Esophagus muscularis mucosa (tissue), 4 donors: ENCODE measurements around the gene TMEM135. TPM values are rescaled to one million over a fixed set of nuclear protein-coding genes. Genes with fewer than 3 reads are reported as not detected.
A peak's percentile ranks its signal among the peaks of the same experiment; 100 is the strongest.

Experiments
- DNase-seq: peaks from one replicate; pipeline ENCODE4 v3.0.0-alpha.2; 2017; ENCODE audit errors: extremely low spot score
- H3K27ac ChIP-seq, 4 donors: fragments of 200-600 bp; sonication (generic); replicated peaks in 1 of 4; 1 replicate in 3 of 4; 2 replicates in 1 of 4; pipeline ENCODE4 v1.5.1; 2016 to 2019; ENCODE audit warnings: mild to moderate bottlenecking in 1 of 4
- H3K27me3 ChIP-seq, 4 donors: fragments of 200-600 bp; sonication (generic); one replicate each; pipeline versions ENCODE4 v1.5.1 to v1.6.0; 2016 to 2019
- H3K36me3 ChIP-seq, 4 donors: fragments of 200-600 bp; sonication (generic); one replicate each; pipeline ENCODE4 v1.5.1; 2016 to 2019
- H3K4me1 ChIP-seq, 4 donors: fragments of 200-600 bp; sonication (generic); one replicate each; pipeline ENCODE4 v1.5.1; 2016 to 2019
- H3K4me3 ChIP-seq, 4 donors: fragments of 200-600 bp; sonication (generic); 1 replicate in 2 of 4; 2 replicates in 2 of 4; pipeline ENCODE4 v1.5.1; 2016 to 2019; ENCODE audit warnings: mild to moderate bottlenecking in 4 of 4, moderate library complexity in 1 of 4
- H3K9me3 ChIP-seq, 4 donors: fragments of 200-600 bp; sonication (generic); 1 replicate in 3 of 4; 2 replicates in 1 of 4; pipeline ENCODE4 v1.5.1; 2016 to 2019
- CTCF ChIP-seq, 3 experiments: fragments of 200-600 bp in 2 of 3; fragments of 450-650 bp in 1 of 3; sonication (generic) in 2 of 3; IDR thresholded peaks; one replicate each; pipeline ENCODE4 v1.5.1; 2017 to 2019; ENCODE audit warnings: antibody characterized with exemption in 3 of 3, mild to moderate bottlenecking in 2 of 3, moderate library complexity in 1 of 3
- EP300 ChIP-seq: sonication (generic); formaldehyde crosslinking; IDR thresholded peaks from one replicate; pipeline ENCODE4 v1.6.1; 2017; ENCODE audit warnings: antibody characterized with exemption
- POLR2A ChIP-seq: fragments of 450-650 bp; IDR thresholded peaks from one replicate; pipeline ENCODE4 v1.6.1; 2017; ENCODE audit warnings: antibody characterized with exemption, moderate library complexity, mild to moderate bottlenecking, low read depth
- POLR2AphosphoS5 ChIP-seq, 2 donors: sonication (generic); formaldehyde crosslinking; IDR thresholded peaks; one replicate each; pipeline ENCODE4 v1.6.1; 2017; ENCODE audit warnings: antibody characterized with exemption in 2 of 2
- WGBS: methylation state at CpG from one replicate; pipeline ENCODE4 v1.1.5; 2018; 5-methylcytosine and 5-hydroxymethylcytosine counted together
- intact Hi-C: fragments of 100-400 bp; cut with DNase I; formaldehyde crosslinking; loops from one replicate; pipeline ENCODE4 v1.15.1; 2023
- total RNA-seq, 4 donors: library from RNA; depleted of rRNA; stranded (reverse); fragments of >200 nt; gene quantifications; one replicate each; pipeline versions ENCODE4 v1.1.0 to v1.2.1, GENCODE V29; 2016

Gene TMEM135
- total RNA-seq, 4 donors from 2014 or later: 11.6 to 19.5 (median 14.9) TPM

DNA sequence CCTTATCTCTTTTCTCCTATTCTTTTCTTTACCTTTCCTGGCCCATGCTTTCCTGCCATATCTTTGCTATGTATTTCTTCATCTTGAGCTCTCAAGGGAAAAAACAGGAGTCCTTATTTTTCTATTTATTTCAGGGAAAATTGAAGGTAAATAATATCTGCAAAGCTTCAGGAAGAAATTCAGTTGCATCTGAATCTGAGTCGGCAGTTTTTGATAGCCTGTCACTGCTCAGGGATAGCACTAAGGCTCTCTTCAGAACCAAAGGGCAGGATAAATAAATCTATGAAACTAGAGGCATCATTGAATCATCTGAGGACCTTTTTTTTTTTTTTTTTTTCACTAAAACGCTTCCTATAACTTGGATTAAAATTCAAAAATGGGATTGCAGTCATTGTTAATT lies 288.9 kb downstream of the TMEM135 start:
- no peak for TF ChIP-seq POLR2A
- no peak for TF ChIP-seq EP300
- no peak for TF ChIP-seq CTCF (IDR thresholded peaks at IDR 0.05)
- Histone ChIP-seq H3K27me3 (no peaks in the 10 kb centered on the region), H3K27ac (no peak overlapping the region), H3K4me1 (peaks cover 0 to 4% (median 1%) of the 10 kb centered on the region in 4 donors), H3K36me3 (peaks cover 0 to 11% (median 4%) of the 10 kb centered on the region in 4 donors), H3K4me3 (no peak overlapping the region), H3K9me3 (no peaks in the 10 kb centered on the region)
- WGBS: 95% methylated on average over 2 of the region's 2 CpGs
- intact Hi-C loops: no loop called here
- no peak for DNase-seq

DNA sequence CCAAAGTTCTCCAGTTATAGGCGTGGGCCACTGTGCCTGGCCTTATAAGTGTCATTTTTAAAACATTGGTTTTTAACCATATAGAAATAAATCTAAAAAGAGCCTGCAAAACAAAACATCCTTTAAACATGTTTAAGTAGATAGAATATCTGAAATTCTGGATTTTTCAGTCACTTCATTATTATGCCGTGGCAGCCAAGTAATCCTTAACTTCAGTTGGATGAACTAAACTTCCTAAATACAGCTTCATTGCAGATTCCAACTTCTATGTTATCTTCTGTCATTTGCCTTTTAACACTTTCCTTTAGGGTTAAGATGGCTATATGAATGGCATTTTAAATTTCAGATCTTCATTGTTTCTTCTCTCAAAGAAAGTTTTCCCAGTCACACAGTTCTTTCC lies 291.4 kb downstream of the TMEM135 start:
- DNase-seq: no peak
- no peak for TF ChIP-seq EP300
- TF ChIP-seq POLR2A: no peak
- no peak for TF ChIP-seq POLR2AphosphoS5 (IDR thresholded peaks at IDR 0.05)
- TF ChIP-seq CTCF (IDR thresholded peaks at IDR 0.05): no peak
- Histone ChIP-seq H3K4me3 (no peak overlapping the region), H3K27ac (no peak overlapping the region), H3K36me3 (peaks cover 0 to 4% (median 0%) of the 10 kb centered on the region in 4 donors), H3K9me3 (no peaks in the 10 kb centered on the region), H3K4me1 (peaks cover 0 to 4% (median 1%) of the 10 kb centered on the region in 4 donors), H3K27me3 (no peaks in the 10 kb centered on the region)
- intact Hi-C loops: no loop called here
- 90% methylated on average over 2 of the region's 2 CpGs for WGBS

DNA sequence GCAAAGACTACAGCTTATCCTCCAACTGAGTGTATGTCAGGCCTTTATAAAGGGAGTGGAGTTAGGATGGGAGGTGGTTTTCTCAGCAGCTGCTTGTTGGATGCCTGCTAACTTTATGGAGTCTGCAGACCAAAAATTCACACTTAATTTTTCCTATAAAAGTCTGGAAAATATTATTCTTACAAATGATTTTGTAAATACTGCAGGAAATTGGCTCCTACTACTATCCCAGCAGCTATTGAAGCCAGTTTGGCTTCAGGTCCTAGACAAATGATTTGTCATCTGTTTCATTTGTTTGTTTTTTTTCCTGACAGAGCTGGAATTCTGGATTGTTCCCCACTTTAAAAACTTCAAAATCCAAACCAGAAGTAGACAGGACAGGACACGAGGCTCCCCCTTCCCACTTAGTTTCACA lies 292.5 kb downstream of the TMEM135 start:
- TF ChIP-seq EP300: no peak
- no peak for TF ChIP-seq CTCF (IDR thresholded peaks at IDR 0.05)
- no peak for TF ChIP-seq POLR2AphosphoS5 (IDR thresholded peaks at IDR 0.05)
- no peak for TF ChIP-seq POLR2A
- Histone ChIP-seq H3K36me3 (peaks cover 0 to 4% (median 0%) of the 10 kb centered on the region in 4 donors), H3K4me3 (no peak overlapping the region), H3K27me3 (no peaks in the 10 kb centered on the region), H3K4me1 (peaks cover 0 to 4% (median 1%) of the 10 kb centered on the region in 4 donors), H3K9me3 (peaks cover 0 to under 1% (median 0%) of the 10 kb centered on the region in 4 donors), H3K27ac (peak overlapping the region in 1 of 4 donors; percentile 2)
- 45% methylated on average over 1 of the region's 1 CpG for WGBS
- intact Hi-C loops: no loop called here
- DNase-seq: no peak

DNA sequence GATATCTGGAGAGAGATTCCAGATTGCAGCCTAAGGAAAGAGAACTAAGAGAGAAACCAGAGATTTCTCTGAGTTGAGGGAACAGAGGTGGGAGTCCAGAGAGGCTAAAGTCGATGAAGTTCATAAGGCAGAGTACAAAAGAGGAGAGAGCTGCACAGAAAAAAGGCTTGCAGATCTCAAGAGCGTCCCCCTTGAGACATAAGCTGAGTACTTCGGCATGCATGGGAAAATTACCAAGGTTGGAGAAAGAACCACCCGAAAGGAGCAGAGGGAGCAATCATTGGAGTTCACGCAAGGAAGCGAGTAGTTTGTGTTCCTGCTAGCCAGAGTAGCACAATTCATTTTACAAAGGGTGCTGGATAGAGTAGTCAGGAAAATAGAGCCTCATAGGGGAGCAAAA lies 293.5 kb downstream of the TMEM135 start:
- intact Hi-C loops: no loop called here
- DNase-seq: no peak
- 67% methylated on average over 6 of the region's 6 CpGs for WGBS

More for the DNA sequence above, 293.5 kb downstream of the TMEM135 start:
- TF ChIP-seq CTCF (IDR thresholded peaks at IDR 0.05) (no peak), POLR2AphosphoS5 (IDR thresholded peaks at IDR 0.05) (no peak)
- Histone ChIP-seq H3K36me3 (peaks cover 0 to 2% (median 0%) of the 10 kb centered on the region in 4 donors), H3K27me3 (no peaks in the 10 kb centered on the region), H3K27ac (peak overlapping the region in 1 of 4 donors; percentile 2), H3K4me3 (no peak overlapping the region), H3K4me1 (peaks cover 0 to 4% (median 1%) of the 10 kb centered on the region in 4 donors), H3K9me3 (peaks cover 0 to 4% (median under 1%) of the 10 kb centered on the region in 4 donors)
